ENCODE measurements around the gene CEP192. TPM values are rescaled to one million over a fixed set of nuclear protein-coding genes. Genes with fewer than 3 reads are reported as not detected.
"Not testable (repeated sequence)": the region's sequence is repeated elsewhere in the genome, so short reads cannot be mapped to it uniquely, and the experiment has no call there.

Gene CEP192
- total and polyA plus RNA-seq, 8 donors, result 6.7 to 21.7 (median 14.0) TPM

- no peaks in the 10 kb centered on the region for H3K36me3 ChIP-seq
- DNase-seq, result no peak
- no peaks in the 10 kb centered on the region for H3K4me1 ChIP-seq
- H3K27me3 ChIP-seq, result no peaks in the 10 kb centered on the region
- WGBS, 2 donors, result 96 to 98% methylated on average over 4 of the region's 4 CpGs
- H3K27ac ChIP-seq, result no peak overlapping the region
- no peak for TF ChIP-seq CTCF (IDR thresholded peaks at IDR 0.05)
- intact Hi-C loops (cut with DNase I), result no loop called here
- H3K4me3 ChIP-seq, result no peak overlapping the region
- no peaks in the 10 kb centered on the region for H3K9me3 ChIP-seq
- no peak for ATAC-seq
- FAIRE-seq, result no peak
These were observed 95.7 kb downstream of the CEP192 start for GRCh38 chr18:13086906-13087305.

GRCh38 chr18:13095466-13095865, 104.3 kb downstream of the CEP192 start:
- intact Hi-C loops (cut with DNase I), result no loop called here
- DNase-seq (no peak), FAIRE-seq (no peak), ATAC-seq (no peak)
- TF ChIP-seq CTCF (IDR thresholded peaks at IDR 0.05), result no peak
- H3K36me3 ChIP-seq, result peaks cover 0 to 33% (median 12%) of the 10 kb centered on the region in 3 donors
- no peaks in the 10 kb centered on the region for H3K9me3 ChIP-seq
- no peaks in the 10 kb centered on the region for H3K4me1 ChIP-seq
- no peaks in the 10 kb centered on the region for H3K27me3 ChIP-seq
- 92 to 93% methylated on average over 12 of the region's 12 CpGs for whole genome bisulfite sequencing, 2 donors
- H3K27ac ChIP-seq, result no peak overlapping the region
- H3K4me3 ChIP-seq, result no peak overlapping the region

GRCh38 chr18:13096232-13096631, 105.1 kb downstream of the CEP192 start:
- FAIRE-seq (no peak), DNase-seq (no peak), ATAC-seq (no peak)
- H3K27me3 ChIP-seq, result no peaks in the 10 kb centered on the region
- H3K36me3 ChIP-seq, result peaks cover 0 to 38% (median 12%) of the 10 kb centered on the region in 3 donors
- no peak for TF ChIP-seq CTCF (IDR thresholded peaks at IDR 0.05)
- H3K27ac ChIP-seq, result no peak overlapping the region
- WGBS, 2 donors, result 96 to 98% methylated on average over 9 of the region's 9 CpGs
- no peaks in the 10 kb centered on the region for H3K9me3 ChIP-seq
- H3K4me3 ChIP-seq, result no peak overlapping the region
- no peaks in the 10 kb centered on the region for H3K4me1 ChIP-seq
- intact Hi-C loops (cut with DNase I), result no loop called here

GRCh38 chr18:13096719-13097118, 105.6 kb downstream of the CEP192 start:
- Histone ChIP-seq H3K36me3 (peaks cover 0 to 38% (median 12%) of the 10 kb centered on the region in 3 donors), H3K4me3 (no peak overlapping the region), H3K27me3 (no peaks in the 10 kb centered on the region), H3K9me3 (no peaks in the 10 kb centered on the region), H3K4me1 (no peaks in the 10 kb centered on the region), H3K27ac (no peak overlapping the region)
- no peak for FAIRE-seq
- no peak for DNase-seq
- no peak for TF ChIP-seq CTCF (IDR thresholded peaks at IDR 0.05)
- ATAC-seq, result no peak
- intact Hi-C loops (cut with DNase I), result no loop called here
- 97 to 99% methylated on average over 3 of the region's 3 CpGs for WGBS, 2 donors

- DNase-seq; H3K4me3 ChIP-seq; H3K27ac ChIP-seq; H3K27me3 ChIP-seq; ATAC-seq; H3K9me3 ChIP-seq; H3K4me1 ChIP-seq; FAIRE-seq; intact Hi-C loops (cut with DNase I): not testable (repeated sequence)
- WGBS, 2 donors, result 96% methylated on average over 20 to 26 of the region's 26 CpGs
- peaks cover 0 to 45% (median 12%) of the 10 kb centered on the region in 3 donors for H3K36me3 ChIP-seq
These were observed 106.9 kb downstream of the CEP192 start for GRCh38 chr18:13098104-13098503.

All from pancreas (tissue), 10 donors.